Neutrophil (primary cell): ENCODE data around the gene UBE2Q1.

ENCODE experiments used
- H3K27ac ChIP-seq: fragments of 200-600 bp; sonication (generic); 2 replicates; pipeline ENCODE4 v1.5.1; 2016; ENCODE audit warnings: mild to moderate bottlenecking, moderate library complexity
- H3K27me3 ChIP-seq: fragments of 200-600 bp; sonication (generic); 2 replicates; pipeline ENCODE4 v1.6.0; 2016; ENCODE audit warnings: mild to moderate bottlenecking
- H3K36me3 ChIP-seq: fragments of 200-600 bp; sonication (generic); 2 replicates; pipeline ENCODE4 v1.5.1; 2017
- H3K4me1 ChIP-seq, 2 experiments: fragments of 200-600 bp in 1 of 2; sonication (generic) in 1 of 2; 1 replicate in 1 of 2; 2 replicates in 1 of 2; pipeline versions ENCODE4 v1.5.1 to v1.6.1; 2013 to 2016; ENCODE audit warnings: low read depth in 1 of 2, low read length in 1 of 2, mild to moderate bottlenecking in 1 of 2, moderate library complexity in 1 of 2; ENCODE audit not compliant: control insufficient read depth in 1 of 2, insufficient read depth in 1 of 2
- H3K4me3 ChIP-seq, 2 experiments: fragments of 200-600 bp in 1 of 2; sonication (generic) in 1 of 2; 1 replicate in 1 of 2; 2 replicates in 1 of 2; pipeline ENCODE4 v1.5.1; 2013 to 2016; ENCODE audit warnings: low read depth in 1 of 2, low read length in 1 of 2, mild to moderate bottlenecking in 1 of 2, moderate library complexity in 1 of 2
- H3K9me3 ChIP-seq: fragments of 200-600 bp; sonication (generic); 2 replicates; pipeline ENCODE4 v1.5.1; 2016
- TF ChIP-seq, protein P1 (sequence below): fragments of 200-600 bp; sonication (generic); IDR thresholded peaks from 2 replicates; pipeline ENCODE4 v1.5.1; 2016; ENCODE audit warnings: antibody characterized with exemption

Gene UBE2Q1

DNA sequence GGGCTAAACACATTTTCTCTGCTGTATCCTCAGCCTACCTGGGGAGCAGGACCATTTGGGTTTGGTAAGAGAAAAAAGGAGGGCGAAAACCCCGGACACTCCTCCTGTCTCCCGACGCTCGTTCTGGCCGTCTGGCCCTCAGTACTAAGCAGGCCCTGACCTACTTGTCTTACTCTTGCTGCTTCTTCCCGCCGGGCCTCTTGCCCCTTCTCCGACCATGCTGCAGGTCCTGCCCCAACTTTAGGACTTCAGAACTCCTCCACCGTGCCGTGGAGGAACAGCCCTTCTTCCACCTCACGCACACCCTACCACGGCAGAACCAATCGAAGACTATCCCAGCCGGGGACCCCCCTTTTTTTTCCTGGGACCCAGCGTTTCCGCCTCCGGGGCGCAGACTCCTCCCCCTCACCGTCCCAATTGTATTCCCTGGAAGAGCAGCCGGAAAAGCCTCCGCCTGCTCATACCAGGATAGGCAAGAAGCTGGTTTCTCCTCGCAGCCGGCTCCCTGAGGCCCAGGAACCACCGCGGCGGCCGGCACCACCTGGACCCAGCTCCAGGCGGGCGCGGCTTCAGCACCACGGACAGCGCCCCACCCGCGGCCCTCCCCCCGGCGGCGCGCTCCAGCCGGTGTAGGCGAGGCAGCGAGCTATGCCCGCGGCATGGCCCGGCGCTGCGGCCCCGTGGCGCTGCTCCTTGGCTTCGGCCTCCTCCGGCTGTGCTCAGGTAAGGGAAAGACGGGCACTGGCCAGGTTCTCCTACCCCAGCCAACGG lies 9.1 kb upstream of the UBE2Q1 start, which contains the start of gene CHRNB2:
TSS of gene CHRNB2 (plus strand) at position 393 of the 771 bp plus-strand sequence. CDS start at position 660, 267 bp downstream.
- Histone ChIP-seq H3K36me3 (no peaks in the 10 kb centered on the region), H3K27ac (no peak within 1 kb of the TSS), H3K4me1 (peaks cover 0 to 6% of the 10 kb centered on the region in 2 experiments), H3K9me3 (no peaks in the 10 kb centered on the region), H3K4me3 (peak within 1 kb of the TSS in 1 of 2 experiments; percentile 7), H3K27me3 (peaks cover 70% of the 10 kb centered on the region)
- TF ChIP-seq, protein P1, sequence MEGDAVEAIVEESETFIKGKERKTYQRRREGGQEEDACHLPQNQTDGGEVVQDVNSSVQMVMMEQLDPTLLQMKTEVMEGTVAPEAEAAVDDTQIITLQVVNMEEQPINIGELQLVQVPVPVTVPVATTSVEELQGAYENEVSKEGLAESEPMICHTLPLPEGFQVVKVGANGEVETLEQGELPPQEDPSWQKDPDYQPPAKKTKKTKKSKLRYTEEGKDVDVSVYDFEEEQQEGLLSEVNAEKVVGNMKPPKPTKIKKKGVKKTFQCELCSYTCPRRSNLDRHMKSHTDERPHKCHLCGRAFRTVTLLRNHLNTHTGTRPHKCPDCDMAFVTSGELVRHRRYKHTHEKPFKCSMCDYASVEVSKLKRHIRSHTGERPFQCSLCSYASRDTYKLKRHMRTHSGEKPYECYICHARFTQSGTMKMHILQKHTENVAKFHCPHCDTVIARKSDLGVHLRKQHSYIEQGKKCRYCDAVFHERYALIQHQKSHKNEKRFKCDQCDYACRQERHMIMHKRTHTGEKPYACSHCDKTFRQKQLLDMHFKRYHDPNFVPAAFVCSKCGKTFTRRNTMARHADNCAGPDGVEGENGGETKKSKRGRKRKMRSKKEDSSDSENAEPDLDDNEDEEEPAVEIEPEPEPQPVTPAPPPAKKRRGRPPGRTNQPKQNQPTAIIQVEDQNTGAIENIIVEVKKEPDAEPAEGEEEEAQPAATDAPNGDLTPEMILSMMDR = no peak

DNA sequence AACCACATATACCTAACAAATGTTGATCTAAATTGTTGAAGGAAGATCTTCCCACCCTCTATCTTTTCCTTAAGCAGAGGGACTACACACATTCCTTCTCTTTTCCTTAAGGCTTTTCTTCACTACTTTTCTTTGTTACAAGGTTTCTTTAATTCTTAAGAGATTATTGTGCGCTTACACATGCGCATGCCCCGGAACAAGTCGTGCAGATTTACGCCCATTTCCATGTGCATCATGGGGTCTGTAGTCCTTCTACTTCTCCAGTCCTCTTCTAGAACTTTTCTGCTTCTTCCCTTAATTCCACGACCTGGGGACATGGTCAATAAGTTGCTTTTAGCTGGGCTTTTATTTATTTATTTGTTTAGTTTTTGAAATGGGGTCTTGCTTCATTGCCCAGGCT lies 7.4 kb upstream of the UBE2Q1 start:
- Histone ChIP-seq H3K4me3 (no peak overlapping the region), H3K27ac (no peak overlapping the region), H3K4me1 (peaks cover 0 to 6% of the 10 kb centered on the region in 2 experiments), H3K36me3 (no peaks in the 10 kb centered on the region), H3K9me3 (no peaks in the 10 kb centered on the region), H3K27me3 (peaks cover 68% of the 10 kb centered on the region)
- TF ChIP-seq, protein P1 = no peak

DNA sequence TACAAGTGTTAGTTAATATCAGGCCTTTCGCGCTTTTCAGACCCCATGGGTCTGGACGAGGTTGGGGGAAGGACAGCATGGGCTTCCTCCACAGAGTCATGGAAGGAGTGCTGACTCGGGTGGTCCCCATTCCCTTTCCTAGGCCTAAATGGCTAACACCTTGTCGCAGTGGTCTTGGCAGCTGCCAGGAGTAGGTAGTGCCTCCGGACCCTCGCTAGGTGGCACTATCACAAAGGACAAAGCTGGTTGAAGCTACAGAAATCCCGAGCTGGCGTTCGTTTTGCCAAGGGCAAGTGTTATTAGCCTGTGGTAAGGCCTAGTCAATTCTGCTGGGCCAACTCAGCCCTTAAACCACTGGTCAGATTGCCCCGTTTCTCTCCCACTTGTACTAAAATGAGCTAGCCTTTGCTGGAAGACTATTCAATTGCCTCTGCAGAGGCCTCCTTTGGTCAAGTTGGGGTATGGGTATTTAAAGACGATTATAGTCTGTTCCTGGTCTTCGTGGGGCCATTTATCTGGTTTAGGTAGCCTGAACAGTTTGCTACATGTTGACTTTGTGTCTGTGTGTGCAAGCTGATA lies 1.1 kb upstream of the UBE2Q1 start:
- H3K27ac ChIP-seq = peak overlapping the region; percentile 97
- H3K4me1 ChIP-seq = peaks cover 30 to 31% of the 10 kb centered on the region in 2 experiments
- no peaks in the 10 kb centered on the region for H3K9me3 ChIP-seq
- H3K27me3 ChIP-seq = peaks cover 4% of the 10 kb centered on the region
- TF ChIP-seq, protein P1 = peak; percentile 96
- H3K4me3 ChIP-seq = peak overlapping the region; percentile 72 to 87
- H3K36me3 ChIP-seq = peaks cover 17% of the 10 kb centered on the region

DNA sequence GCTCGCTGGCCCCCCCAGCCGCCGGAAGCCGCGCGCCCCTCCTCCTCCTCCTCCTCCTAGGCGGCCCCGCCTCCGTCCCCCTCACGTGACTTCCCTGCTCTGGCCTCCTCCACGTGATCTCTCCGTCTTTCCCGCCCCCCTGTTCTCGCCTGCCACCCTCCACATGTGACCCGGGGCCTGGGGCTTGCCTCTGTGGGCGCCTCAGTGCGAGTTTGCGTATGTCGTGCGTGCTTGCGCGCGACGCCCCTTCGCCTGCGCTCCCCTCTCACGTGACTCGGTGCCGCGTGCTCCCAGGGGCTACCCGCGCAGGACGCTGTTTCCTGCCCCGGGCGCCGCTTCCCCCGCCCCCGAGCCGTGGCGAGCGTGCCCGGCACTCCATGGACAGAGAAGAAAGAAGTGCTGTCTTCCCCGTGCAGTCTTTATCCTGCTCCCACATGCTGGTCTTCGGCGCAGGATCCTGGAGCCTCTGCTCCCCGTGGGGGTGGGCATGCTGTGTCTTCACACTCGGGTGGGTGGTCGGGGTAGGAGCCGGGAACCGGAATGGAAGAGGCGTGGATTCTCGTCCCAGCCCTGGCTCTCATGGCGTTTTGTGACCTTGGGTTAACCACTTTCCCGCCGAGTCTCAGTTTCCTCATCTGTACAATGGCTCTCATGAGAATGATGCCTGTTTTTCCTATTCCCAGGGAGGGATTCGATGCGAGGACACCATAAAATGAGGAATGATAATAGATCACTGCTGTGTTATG lies 431 bp upstream of the UBE2Q1 start:
- Histone ChIP-seq H3K36me3 (peaks cover 23% of the 10 kb centered on the region), H3K4me3 (peak overlapping the region; percentile 72 to 87), H3K27ac (peak overlapping the region; percentile 97), H3K27me3 (no peaks in the 10 kb centered on the region), H3K9me3 (no peaks in the 10 kb centered on the region), H3K4me1 (peaks cover 30 to 31% of the 10 kb centered on the region in 2 experiments)
- TF ChIP-seq, protein P1 = no peak

DNA sequence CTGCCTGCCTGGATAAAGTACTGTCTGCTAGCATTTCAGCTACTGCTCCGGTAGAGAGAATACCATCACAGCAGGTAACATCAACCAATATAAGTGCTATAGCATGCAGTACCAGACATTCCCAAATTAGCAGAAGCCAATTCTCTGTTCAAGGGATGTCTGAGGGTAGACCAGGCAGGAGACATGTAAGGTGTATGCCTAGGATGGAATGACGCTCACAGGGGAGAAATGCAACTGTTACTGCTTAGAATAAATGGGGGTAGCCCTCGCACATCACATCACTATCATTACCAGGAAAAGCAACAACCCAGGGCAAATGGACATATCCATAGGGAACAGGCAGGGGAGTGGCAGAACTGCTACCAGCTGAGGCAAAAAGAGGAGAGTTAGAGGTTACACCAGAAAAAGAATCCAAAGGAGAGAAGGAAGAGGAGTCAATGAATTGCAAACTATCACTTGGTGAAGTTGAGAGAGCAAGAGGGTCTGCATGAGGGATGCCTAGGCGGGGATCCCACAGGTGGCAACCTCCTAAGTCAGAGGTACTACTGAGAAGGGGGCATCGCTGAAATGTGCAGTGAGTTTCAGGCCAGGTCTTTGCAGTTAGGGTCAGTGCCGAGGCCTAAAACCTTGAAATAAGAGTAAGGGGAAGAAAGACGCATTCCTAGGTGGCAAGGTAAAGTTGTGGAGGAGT lies 1.1 kb downstream of the UBE2Q1 start:
- H3K27me3 ChIP-seq = no peaks in the 10 kb centered on the region
- peaks cover 30 to 31% of the 10 kb centered on the region in 2 experiments for H3K4me1 ChIP-seq
- peak overlapping the region; percentile 87 to 93 for H3K4me3 ChIP-seq
- TF ChIP-seq, protein P1 = no peak
- no peaks in the 10 kb centered on the region for H3K9me3 ChIP-seq
- H3K27ac ChIP-seq = peak overlapping the region; percentile 97
- peaks cover 38% of the 10 kb centered on the region for H3K36me3 ChIP-seq
